ENCODE measurements around the gene TMEM45B. TPM values are rescaled to one million over a fixed set of nuclear protein-coding genes. Genes with fewer than 3 reads are reported as not detected.
"Not testable (repeated sequence)": the region's sequence is repeated elsewhere in the genome, so short reads cannot be mapped to it uniquely, and the experiment has no call there.

TMEM45B gene
- total RNA-seq, 1 donor from 2014 or later, result not detected

DNA sequence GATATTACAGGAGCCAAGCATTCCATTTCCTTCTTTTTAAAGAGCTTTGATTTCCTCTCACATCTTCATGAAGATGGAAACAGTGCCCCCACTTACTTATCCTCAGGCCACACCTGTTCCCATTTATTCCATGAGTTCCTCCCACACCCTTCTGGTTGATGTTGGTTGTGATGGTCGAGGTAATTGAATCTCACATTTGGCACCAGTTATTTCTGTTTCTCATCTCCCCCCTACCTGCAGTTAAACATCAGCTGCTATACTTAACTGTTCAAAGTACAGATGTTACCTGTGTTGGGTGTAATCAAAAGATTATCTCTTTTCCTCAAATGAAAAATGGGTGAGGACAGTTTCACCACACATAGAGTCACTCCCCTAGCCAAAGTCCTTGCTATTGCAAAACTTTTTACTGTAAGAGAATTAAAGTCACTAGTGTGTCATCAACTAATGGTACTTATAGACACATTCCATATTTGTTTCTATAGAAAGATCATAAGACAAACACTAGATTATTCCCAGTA, 1.9 kb downstream of the TMEM45B start:
- Mint-ChIP-seq H3K27ac (ENCODE audit: unreplicated experiment) (no peak overlapping the region), H3K4me1 (ENCODE audit: unreplicated experiment) (no peaks in the 10 kb centered on the region), H3K4me3 (ENCODE audit: unreplicated experiment) (no peak overlapping the region), H3K36me3 (ENCODE audit: low read depth, unreplicated experiment) (peaks cover 7% of the 10 kb centered on the region), H3K9me3 (ENCODE audit: unreplicated experiment) (no peaks in the 10 kb centered on the region), H3K27me3 (ENCODE audit: unreplicated experiment) (peaks cover 1% of the 10 kb centered on the region)
- no peak for DNase-seq (ENCODE audit: low spot score)
- TF ChIP-seq, protein P1, sequence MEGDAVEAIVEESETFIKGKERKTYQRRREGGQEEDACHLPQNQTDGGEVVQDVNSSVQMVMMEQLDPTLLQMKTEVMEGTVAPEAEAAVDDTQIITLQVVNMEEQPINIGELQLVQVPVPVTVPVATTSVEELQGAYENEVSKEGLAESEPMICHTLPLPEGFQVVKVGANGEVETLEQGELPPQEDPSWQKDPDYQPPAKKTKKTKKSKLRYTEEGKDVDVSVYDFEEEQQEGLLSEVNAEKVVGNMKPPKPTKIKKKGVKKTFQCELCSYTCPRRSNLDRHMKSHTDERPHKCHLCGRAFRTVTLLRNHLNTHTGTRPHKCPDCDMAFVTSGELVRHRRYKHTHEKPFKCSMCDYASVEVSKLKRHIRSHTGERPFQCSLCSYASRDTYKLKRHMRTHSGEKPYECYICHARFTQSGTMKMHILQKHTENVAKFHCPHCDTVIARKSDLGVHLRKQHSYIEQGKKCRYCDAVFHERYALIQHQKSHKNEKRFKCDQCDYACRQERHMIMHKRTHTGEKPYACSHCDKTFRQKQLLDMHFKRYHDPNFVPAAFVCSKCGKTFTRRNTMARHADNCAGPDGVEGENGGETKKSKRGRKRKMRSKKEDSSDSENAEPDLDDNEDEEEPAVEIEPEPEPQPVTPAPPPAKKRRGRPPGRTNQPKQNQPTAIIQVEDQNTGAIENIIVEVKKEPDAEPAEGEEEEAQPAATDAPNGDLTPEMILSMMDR (IDR thresholded peaks at IDR 0.05; ENCODE audit: unreplicated experiment), result no peak

DNA sequence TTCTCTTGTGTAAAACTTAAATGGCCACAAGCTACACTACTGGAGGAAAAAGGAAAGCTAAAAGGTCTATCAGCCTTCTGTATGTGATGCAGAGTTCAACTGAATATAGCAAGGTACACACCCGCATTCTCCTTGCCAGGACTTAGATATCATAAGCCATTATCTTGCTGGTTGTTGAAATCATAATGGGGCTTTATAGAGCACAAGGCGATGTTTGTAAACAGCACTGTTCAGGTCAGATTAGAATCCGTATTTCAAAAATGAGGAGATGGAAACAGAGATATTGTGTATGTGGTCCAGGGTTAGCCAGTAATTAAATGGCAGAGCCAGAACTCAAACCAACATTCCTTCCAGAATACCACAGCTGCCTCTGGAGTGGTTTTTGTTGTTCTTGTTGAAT, 2.6 kb downstream of the TMEM45B start:
- H3K4me1 Mint-ChIP-seq (ENCODE audit: unreplicated experiment); H3K27me3 Mint-ChIP-seq (ENCODE audit: unreplicated experiment); H3K36me3 Mint-ChIP-seq (ENCODE audit: low read depth, unreplicated experiment); H3K27ac Mint-ChIP-seq (ENCODE audit: unreplicated experiment); H3K9me3 Mint-ChIP-seq (ENCODE audit: unreplicated experiment); H3K4me3 Mint-ChIP-seq (ENCODE audit: unreplicated experiment); DNase-seq (ENCODE audit: low spot score): not testable (repeated sequence)

DNA sequence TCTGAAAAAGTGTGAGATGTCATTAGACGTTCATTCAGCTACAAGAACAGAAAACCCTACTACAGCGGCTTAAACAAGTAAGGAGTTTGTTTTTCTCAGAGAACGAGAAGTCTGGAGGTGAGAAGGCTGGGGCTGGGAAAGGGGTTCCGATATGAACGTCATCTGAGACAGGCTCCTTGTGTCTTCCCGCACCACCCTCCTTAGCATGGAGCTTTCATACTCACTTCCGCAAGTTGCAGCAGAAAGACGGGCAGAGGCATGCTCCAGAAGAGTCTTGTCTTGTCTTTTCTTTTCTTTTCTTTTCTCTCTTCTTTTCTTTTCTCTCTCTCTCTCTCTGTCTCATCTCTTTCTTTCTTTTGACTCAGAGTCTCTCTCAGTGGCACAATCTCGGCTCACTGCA, 3.6 kb downstream of the TMEM45B start:
- no peak for DNase-seq (ENCODE audit: low spot score)
- H3K27ac Mint-ChIP-seq (ENCODE audit: unreplicated experiment), result no peak overlapping the region
- no peaks in the 10 kb centered on the region for H3K4me1 Mint-ChIP-seq (ENCODE audit: unreplicated experiment)
- H3K27me3 Mint-ChIP-seq (ENCODE audit: unreplicated experiment), result peaks cover 1% of the 10 kb centered on the region
- no peaks in the 10 kb centered on the region for H3K9me3 Mint-ChIP-seq (ENCODE audit: unreplicated experiment)
- TF ChIP-seq, protein P1 (IDR thresholded peaks at IDR 0.05; ENCODE audit: unreplicated experiment), result no peak
- H3K36me3 Mint-ChIP-seq (ENCODE audit: low read depth, unreplicated experiment), result peaks cover 7% of the 10 kb centered on the region
- H3K4me3 Mint-ChIP-seq (ENCODE audit: unreplicated experiment), result no peak overlapping the region

GRCh38 chr11:129820228-129820627, 4.6 kb downstream of the TMEM45B start:
- not testable (repeated sequence) for H3K4me1 Mint-ChIP-seq (ENCODE audit: unreplicated experiment); H3K27me3 Mint-ChIP-seq (ENCODE audit: unreplicated experiment); DNase-seq (ENCODE audit: low spot score); H3K27ac Mint-ChIP-seq (ENCODE audit: unreplicated experiment); H3K4me3 Mint-ChIP-seq (ENCODE audit: unreplicated experiment); H3K9me3 Mint-ChIP-seq (ENCODE audit: unreplicated experiment); H3K36me3 Mint-ChIP-seq (ENCODE audit: low read depth, unreplicated experiment)

DNA sequence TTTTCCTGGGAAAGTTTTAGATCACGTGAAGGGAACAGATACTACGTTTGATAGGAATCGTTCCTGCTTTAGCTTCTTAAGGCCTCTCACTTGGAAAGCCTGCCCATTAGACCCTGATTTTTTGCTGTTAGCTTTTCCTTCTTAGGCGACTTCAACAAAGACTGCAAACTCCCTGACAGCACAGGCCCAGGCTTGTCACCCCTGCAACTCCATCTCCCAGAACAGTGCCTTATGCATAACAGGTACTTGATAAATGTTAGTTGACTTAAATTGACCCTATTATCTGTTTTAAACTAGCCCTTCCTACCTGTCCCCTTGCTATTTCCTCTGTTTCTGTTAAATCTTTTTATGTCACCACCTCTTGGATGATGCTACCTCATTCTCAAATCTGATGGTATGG, 7.6 kb downstream of the TMEM45B start:
- not testable (repeated sequence) for DNase-seq (ENCODE audit: low spot score); H3K4me3 Mint-ChIP-seq (ENCODE audit: unreplicated experiment); H3K27ac Mint-ChIP-seq (ENCODE audit: unreplicated experiment); H3K9me3 Mint-ChIP-seq (ENCODE audit: unreplicated experiment); H3K36me3 Mint-ChIP-seq (ENCODE audit: low read depth, unreplicated experiment); H3K4me1 Mint-ChIP-seq (ENCODE audit: unreplicated experiment); H3K27me3 Mint-ChIP-seq (ENCODE audit: unreplicated experiment)

DNA sequence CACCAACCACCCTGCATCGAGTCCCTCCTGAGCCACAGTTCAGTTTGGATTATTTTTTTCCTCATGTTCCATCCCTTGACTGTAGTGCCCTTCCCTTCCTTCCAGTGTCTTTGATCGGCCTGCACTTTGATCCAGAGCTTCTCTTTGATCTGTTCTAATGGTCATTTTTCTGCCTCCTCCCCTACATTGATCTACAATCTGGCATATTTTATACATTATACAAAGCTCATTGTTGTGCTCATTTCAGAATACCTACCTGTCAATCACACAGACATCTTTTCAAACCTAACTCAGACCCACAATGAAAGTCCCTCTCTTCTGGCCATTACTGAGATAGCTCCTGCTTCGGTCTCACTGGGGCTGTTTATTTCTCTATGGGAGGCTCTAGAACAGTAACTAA, 8.2 kb downstream of the TMEM45B start:
- H3K4me3 Mint-ChIP-seq (ENCODE audit: unreplicated experiment); H3K36me3 Mint-ChIP-seq (ENCODE audit: low read depth, unreplicated experiment); H3K27me3 Mint-ChIP-seq (ENCODE audit: unreplicated experiment); H3K27ac Mint-ChIP-seq (ENCODE audit: unreplicated experiment); H3K9me3 Mint-ChIP-seq (ENCODE audit: unreplicated experiment); H3K4me1 Mint-ChIP-seq (ENCODE audit: unreplicated experiment); DNase-seq (ENCODE audit: low spot score): not testable (repeated sequence)

- TF ChIP-seq, protein P1 (IDR thresholded peaks at IDR 0.05; ENCODE audit: unreplicated experiment), result no peak
- Mint-ChIP-seq H3K4me3 (ENCODE audit: unreplicated experiment) (no peak overlapping the region), H3K36me3 (ENCODE audit: low read depth, unreplicated experiment) (no peaks in the 10 kb centered on the region), H3K4me1 (ENCODE audit: unreplicated experiment) (no peaks in the 10 kb centered on the region), H3K27ac (ENCODE audit: unreplicated experiment) (no peak overlapping the region), H3K9me3 (ENCODE audit: unreplicated experiment) (no peaks in the 10 kb centered on the region), H3K27me3 (ENCODE audit: unreplicated experiment) (no peaks in the 10 kb centered on the region)
- DNase-seq (ENCODE audit: low spot score), result no peak
These were observed 9.7 kb downstream of the TMEM45B start for GRCh38 chr11:129825380-129825779.
